Measurements from ENCODE around the gene PDLIM5. TPM values are rescaled to one million over a fixed set of nuclear protein-coding genes. Genes with fewer than 3 reads are reported as not detected.
"Not testable (repeated sequence)": the region's sequence is repeated elsewhere in the genome, so short reads cannot be mapped to it uniquely, and the experiment has no call there.

PDLIM5 gene
- total RNA-seq, 1 experiment from 2014 or later = 43.1 TPM

DNA sequence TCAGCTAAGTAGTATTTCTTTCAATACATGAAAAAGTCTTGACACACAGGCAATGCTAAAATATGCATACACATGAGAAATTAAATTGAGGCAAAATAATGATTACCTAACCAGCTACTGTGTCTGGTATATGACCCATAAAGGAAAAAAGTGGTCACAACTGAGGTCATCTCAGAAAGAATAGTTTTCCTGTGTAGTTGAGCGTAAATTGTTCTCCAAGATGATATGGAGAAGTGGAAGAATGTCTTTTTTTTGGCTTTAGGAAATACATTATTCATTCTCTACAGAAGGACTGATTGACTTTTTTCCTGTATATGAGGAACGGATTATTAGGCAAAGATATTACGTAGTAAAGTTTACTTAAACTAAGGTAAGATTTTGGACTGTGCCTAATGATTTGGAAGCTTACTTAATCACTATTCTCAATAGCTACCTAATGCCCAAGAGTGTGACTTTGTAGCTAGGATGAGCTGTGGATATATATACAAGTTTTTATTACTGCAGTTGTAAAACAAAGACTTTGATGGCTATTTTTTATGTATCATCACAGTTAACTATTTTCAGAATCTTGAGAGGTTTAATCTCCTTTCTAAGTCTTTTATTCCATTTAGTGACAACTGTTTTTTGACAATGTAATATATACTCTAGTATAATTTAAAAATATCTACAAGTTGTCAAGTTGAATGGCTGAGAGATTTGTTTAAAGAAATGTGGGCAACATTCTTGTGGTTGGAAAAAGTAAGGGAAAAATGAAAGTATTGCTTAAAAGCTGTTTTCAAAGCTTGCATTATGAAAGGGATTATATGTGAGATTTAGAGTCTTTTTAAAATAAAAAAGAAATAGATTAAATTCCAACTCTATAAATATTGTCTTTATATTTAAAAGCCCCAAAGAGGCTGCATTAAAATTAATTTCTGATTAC is 100.2 kb downstream of the PDLIM5 start:
- Histone ChIP-seq H3K36me3 (replicated peaks; ENCODE audit: control insufficient read depth, insufficient read depth, low read length) (no peaks in the 10 kb centered on the region), H3K4me3 (ENCODE audit: insufficient read depth, low read depth, low read length) (no peak overlapping the region), H3K27me3 (ENCODE audit: control insufficient read depth, insufficient read depth, low read length) (no peaks in the 10 kb centered on the region)
- no peak for DNase-seq

DNA sequence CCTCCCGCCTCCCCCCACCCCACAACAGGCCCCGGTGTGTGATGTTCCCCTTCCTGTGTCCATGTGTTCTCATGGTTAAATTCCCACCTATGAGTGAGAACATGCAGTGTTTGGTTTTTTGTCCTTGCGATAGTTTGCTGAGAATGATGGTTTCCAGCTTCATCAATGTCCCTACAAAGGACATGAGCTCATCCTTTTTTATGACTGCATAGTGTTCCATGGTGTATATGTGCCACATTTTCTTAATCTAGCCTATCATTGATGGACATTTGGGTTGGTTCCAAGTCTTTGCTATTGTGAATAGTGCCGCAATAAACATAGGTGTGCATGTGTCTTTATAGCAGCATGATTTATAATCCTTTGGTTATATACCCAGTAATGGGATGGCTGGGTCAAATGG is 104.3 kb downstream of the PDLIM5 start:
- not testable (repeated sequence) for H3K4me3 ChIP-seq (ENCODE audit: insufficient read depth, low read depth, low read length); H3K27me3 ChIP-seq (ENCODE audit: control insufficient read depth, insufficient read depth, low read length); H3K36me3 ChIP-seq (replicated peaks; ENCODE audit: control insufficient read depth, insufficient read depth, low read length); DNase-seq

DNA sequence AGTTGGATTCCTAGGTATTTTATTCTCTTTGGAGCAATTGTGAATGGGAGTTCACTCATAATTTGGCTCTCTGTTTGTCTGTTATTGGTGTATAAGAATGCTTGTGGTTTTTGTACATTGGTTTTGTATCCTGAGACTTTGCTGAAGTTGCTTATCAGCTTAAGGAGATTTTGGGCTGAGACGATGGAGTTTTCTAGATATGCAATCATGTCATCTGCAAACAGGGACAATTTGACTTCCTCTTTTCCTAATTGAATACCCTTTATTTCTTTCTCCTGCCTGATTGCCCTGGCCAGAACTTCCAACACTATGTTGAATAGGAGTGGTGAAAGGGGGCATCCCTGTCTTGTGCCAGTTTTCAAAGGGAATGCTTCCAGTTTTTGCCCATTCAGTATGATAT is 105.9 kb downstream of the PDLIM5 start:
- H3K4me3 ChIP-seq (ENCODE audit: insufficient read depth, low read depth, low read length); DNase-seq; H3K27me3 ChIP-seq (ENCODE audit: control insufficient read depth, insufficient read depth, low read length); H3K36me3 ChIP-seq (replicated peaks; ENCODE audit: control insufficient read depth, insufficient read depth, low read length): not testable (repeated sequence)

DNA sequence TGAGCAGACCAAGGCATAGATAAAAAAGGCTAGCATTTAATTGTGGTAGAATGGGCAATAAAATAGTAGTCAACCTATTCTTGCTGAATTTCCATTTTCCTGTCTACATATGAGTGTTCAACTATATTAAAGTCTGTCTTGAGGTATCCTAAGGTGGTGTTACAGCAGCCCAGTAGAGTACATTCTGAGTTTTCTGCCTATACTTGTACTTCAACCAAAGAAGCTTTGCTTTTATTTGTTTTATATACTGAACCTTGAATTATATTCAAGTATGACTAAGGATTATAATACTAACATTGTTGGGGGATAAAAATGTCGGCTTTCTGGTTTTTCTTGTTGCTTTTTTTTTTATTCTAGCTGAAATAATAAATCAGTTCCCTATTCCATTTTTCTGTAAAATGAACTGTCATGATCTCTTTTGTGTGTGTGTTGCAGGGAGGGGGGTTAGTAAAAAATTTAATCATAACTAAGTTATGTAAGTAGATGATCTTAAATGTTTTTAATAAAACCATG is 106.7 kb downstream of the PDLIM5 start:
- H3K4me3 ChIP-seq (ENCODE audit: insufficient read depth, low read depth, low read length) = no peak overlapping the region
- no peak for DNase-seq
- H3K27me3 ChIP-seq (ENCODE audit: control insufficient read depth, insufficient read depth, low read length) = no peaks in the 10 kb centered on the region
- H3K36me3 ChIP-seq (replicated peaks; ENCODE audit: control insufficient read depth, insufficient read depth, low read length) = no peaks in the 10 kb centered on the region

DNA sequence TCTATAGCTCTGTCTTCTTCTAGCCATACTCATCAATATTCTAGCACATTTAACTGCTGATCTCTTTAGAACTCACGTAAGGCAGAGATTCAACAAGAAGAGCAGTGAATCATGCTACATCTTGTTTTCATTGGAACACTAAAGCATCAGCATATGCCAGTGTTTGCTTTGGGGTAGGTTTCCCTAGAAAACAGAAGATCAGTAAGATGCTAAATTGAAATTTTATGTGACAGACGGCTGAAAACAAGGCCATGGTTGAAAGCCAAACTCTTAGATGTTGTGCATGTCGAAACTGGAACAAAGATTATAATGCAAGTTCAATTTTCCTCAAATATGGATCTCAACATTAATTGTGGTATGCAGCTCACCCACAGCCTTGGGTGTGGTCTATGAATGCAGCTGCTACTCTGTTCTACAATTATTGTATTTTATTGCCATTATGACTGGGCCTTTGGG is 107.6 kb downstream of the PDLIM5 start:
- Histone ChIP-seq H3K4me3 (ENCODE audit: insufficient read depth, low read depth, low read length) (no peak overlapping the region), H3K36me3 (replicated peaks; ENCODE audit: control insufficient read depth, insufficient read depth, low read length) (no peaks in the 10 kb centered on the region), H3K27me3 (ENCODE audit: control insufficient read depth, insufficient read depth, low read length) (no peaks in the 10 kb centered on the region)
- no peak for DNase-seq

DNA sequence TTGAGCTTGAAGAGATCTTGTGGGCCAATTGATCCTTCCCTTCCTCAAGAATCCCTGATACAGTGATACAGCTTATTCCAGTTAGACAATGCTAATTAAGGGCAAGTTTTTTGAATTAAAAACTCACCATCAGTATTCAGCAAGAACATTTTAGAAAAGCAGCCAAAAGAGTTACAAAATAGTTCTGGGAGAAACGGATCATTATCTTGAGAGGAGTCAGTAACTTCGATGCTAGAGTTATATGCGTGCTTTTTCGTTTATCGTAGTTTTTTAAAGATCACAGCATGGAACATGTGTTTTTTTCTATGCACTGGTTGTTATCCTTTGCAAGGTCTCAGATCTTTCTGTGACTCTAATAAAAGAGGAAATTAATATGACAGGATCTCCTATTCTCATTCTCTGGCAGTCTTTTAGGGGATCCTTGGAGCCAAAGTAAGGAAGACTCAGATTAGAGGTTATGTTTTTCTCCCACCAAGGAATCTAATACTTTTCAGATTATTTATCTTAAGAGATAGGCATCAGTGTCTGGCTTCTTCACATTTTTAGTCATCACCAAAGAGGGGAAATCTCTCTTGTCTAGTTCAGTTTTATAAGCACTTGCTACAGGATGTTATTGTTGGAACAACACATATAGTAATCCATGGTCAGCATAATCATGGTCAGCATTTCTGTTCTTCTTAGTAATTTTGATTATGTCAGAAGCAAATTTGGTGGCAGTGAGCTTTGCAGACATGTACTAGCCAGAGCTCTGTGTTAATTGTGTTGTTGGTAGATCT is 109.7 kb downstream of the PDLIM5 start:
- H3K27me3 ChIP-seq (ENCODE audit: control insufficient read depth, insufficient read depth, low read length) = no peaks in the 10 kb centered on the region
- DNase-seq = no peak
- H3K36me3 ChIP-seq (replicated peaks; ENCODE audit: control insufficient read depth, insufficient read depth, low read length) = no peaks in the 10 kb centered on the region
- no peak overlapping the region for H3K4me3 ChIP-seq (ENCODE audit: insufficient read depth, low read depth, low read length)

DNA sequence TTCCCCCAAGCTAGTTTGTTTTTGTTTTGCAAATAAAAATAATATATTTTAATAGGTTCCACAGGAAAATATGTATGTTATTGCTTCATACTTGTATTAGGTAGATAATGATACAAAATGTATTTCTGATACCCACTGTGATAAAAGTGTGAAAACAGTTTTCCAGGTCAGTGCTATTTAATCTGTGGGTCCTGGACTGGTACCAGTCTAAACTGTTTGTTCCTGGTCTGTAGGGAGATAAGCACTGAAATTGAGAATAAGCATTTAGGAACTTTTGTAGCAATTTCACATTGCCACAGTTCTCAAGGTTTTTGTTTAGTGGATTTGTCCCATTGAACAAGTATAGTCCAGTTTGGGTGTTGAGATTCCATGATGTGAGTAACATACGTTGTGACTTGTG is 110.5 kb downstream of the PDLIM5 start:
- H3K4me3 ChIP-seq (ENCODE audit: insufficient read depth, low read depth, low read length) = no peak overlapping the region
- H3K36me3 ChIP-seq (replicated peaks; ENCODE audit: control insufficient read depth, insufficient read depth, low read length) = no peaks in the 10 kb centered on the region
- no peak for DNase-seq
- no peaks in the 10 kb centered on the region for H3K27me3 ChIP-seq (ENCODE audit: control insufficient read depth, insufficient read depth, low read length)

DNA sequence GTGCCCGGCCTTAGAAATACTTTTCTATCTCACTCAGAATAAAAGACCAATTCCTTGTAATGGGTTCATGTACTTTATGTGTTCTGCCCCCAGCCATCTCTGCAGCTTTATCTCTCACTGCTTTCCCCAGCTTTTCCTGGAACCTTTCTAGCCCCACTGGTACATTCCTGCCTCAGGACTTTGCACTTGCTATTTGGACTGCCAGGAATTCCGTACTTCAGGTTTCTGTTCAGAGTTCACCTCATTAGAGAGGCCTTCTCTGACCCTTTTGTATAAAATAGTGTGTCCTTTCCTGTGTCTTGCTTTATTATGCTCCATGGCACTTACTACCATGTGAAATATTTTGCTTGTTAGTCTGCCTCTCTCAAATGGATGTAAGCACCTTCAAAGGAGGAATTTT is 112.5 kb downstream of the PDLIM5 start:
- H3K4me3 ChIP-seq (ENCODE audit: insufficient read depth, low read depth, low read length) = no peak overlapping the region
- H3K36me3 ChIP-seq (replicated peaks; ENCODE audit: control insufficient read depth, insufficient read depth, low read length) = no peaks in the 10 kb centered on the region
- no peak for DNase-seq
- H3K27me3 ChIP-seq (ENCODE audit: control insufficient read depth, insufficient read depth, low read length) = no peaks in the 10 kb centered on the region

DNA sequence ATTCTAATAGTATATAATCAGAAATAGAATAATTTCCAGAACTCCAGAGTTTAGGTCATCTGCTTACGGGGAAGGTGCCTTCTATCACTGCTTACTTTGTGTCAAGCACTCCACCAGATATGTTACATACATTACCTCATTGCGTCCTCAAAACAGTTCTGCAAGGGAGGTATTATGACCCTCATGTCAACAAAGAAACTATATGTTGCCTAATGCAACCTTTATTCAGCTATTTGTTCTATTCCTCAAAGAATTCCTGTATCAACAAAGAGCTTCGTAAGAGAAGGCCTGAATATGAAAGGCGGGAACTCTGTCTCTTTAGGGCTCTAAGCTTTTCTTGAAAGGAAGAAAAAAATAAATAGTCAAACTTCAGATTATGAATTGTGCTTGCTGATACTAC is 114.7 kb downstream of the PDLIM5 start:
- no peaks in the 10 kb centered on the region for H3K27me3 ChIP-seq (ENCODE audit: control insufficient read depth, insufficient read depth, low read length)
- H3K4me3 ChIP-seq (ENCODE audit: insufficient read depth, low read depth, low read length) = no peak overlapping the region
- no peaks in the 10 kb centered on the region for H3K36me3 ChIP-seq (replicated peaks; ENCODE audit: control insufficient read depth, insufficient read depth, low read length)

DNA sequence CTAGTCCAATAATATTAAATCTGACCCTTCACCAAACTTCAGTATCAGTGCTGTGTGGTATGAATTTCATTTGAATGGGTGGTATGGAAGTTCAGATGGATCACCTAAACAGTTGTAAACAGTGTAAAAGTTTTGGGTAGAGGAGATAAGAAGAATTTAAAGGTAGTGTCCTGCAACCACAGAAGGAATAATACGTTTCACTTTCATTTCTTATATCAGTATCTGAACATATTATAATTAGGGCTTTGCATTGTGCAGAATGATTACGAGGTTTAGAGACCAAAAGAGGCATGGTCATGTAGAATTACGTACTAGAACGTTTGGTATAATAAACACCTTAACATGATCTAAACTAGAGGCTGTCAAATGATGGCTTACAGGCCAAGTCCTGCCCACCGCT is 116.1 kb downstream of the PDLIM5 start:
- no peaks in the 10 kb centered on the region for H3K36me3 ChIP-seq (replicated peaks; ENCODE audit: control insufficient read depth, insufficient read depth, low read length)
- H3K4me3 ChIP-seq (ENCODE audit: insufficient read depth, low read depth, low read length) = no peak overlapping the region
- no peaks in the 10 kb centered on the region for H3K27me3 ChIP-seq (ENCODE audit: control insufficient read depth, insufficient read depth, low read length)
- no peak for DNase-seq

More for the DNA sequence above, 114.7 kb downstream of the PDLIM5 start:
- no peak for DNase-seq

DNA sequence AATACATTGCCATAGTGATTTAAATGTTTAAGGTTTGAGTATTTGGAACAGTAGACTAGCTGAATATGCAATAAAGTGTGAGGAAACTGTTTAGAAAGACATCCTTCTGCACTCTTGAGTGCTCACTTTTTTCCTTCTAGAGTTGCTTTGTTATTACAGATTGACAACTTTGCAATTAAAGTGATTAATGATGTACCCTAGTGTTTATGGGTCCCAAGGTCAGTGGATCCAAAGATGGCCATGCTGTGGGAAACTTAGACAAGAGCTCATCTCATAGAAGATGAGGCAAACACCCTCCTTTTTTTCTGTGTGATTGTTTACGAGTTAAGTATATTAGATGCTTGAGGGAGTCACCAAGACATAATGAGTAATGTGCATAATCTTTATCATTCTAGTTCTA is 118.8 kb downstream of the PDLIM5 start:
- no peak for DNase-seq
- Histone ChIP-seq H3K36me3 (replicated peaks; ENCODE audit: control insufficient read depth, insufficient read depth, low read length) (no peaks in the 10 kb centered on the region), H3K27me3 (ENCODE audit: control insufficient read depth, insufficient read depth, low read length) (no peaks in the 10 kb centered on the region), H3K4me3 (ENCODE audit: insufficient read depth, low read depth, low read length) (no peak overlapping the region)

DNA sequence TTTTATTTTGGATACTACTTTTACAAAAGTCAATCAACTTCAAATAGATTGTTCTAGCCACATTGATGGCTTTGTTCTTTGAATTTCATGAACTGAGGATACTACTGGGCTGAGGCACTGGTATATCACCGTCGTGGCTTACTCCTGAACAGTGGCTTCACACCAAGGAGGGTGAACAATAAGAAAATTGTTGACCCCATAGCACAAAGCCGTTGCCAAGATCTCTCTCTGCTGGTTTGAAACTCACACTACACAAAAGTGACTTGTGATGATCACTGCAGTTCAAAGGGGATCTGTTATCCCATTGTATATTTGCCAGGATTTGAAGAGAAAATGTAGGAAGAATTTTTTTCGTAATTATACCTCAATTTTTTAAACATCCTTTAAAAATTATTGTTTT is 119.6 kb downstream of the PDLIM5 start:
- DNase-seq = peak; percentile 7

DNA sequence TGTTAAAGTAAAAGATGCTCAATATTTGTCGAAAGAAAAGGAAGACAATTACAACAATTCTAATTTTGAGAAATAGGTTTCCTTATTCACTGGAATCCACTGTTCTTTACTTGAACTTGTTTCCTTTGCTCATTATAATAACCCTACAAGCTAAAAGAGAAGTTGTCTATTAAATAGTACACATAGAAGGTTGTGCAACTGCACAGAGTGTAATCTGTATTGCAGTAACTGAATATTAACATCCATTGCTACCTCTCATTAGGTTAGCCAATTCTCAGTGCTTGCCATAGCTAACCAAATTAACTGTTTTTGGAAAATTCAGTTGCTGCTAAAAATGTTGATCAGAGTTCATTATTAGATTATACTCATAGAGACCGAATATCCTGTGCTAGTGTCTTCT is 120.0 kb downstream of the PDLIM5 start:
- H3K4me3 ChIP-seq (ENCODE audit: insufficient read depth, low read depth, low read length) = no peak overlapping the region
- DNase-seq = no peak
- no peaks in the 10 kb centered on the region for H3K27me3 ChIP-seq (ENCODE audit: control insufficient read depth, insufficient read depth, low read length)
- no peaks in the 10 kb centered on the region for H3K36me3 ChIP-seq (replicated peaks; ENCODE audit: control insufficient read depth, insufficient read depth, low read length)

More for the DNA sequence above, 119.6 kb downstream of the PDLIM5 start:
- Histone ChIP-seq H3K27me3 (ENCODE audit: control insufficient read depth, insufficient read depth, low read length) (no peaks in the 10 kb centered on the region), H3K4me3 (ENCODE audit: insufficient read depth, low read depth, low read length) (no peak overlapping the region), H3K36me3 (replicated peaks; ENCODE audit: control insufficient read depth, insufficient read depth, low read length) (no peaks in the 10 kb centered on the region)

DNA sequence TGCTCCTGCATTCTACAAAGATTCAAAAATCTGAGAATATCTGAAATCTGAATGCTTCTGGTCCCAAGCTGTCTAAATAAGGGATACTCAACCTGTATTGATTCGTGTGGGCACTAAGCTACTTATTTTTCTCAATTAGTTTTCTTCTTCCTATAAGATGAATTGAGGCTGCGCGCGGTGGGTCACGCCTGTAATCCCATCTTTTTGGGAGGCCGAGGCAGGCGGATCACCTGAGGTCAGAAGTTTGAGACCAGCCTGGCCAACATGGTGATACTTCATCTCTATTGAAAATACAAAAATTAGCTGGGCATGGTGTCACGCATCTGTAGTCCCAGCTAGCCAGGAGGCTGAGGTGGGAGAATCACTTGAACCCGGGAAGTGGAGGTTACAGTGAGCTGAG is 122.3 kb downstream of the PDLIM5 start:
- H3K27me3 ChIP-seq (ENCODE audit: control insufficient read depth, insufficient read depth, low read length) = no peaks in the 10 kb centered on the region
- H3K4me3 ChIP-seq (ENCODE audit: insufficient read depth, low read depth, low read length) = no peak overlapping the region
- H3K36me3 ChIP-seq (replicated peaks; ENCODE audit: control insufficient read depth, insufficient read depth, low read length) = no peaks in the 10 kb centered on the region
- no peak for DNase-seq

DNA sequence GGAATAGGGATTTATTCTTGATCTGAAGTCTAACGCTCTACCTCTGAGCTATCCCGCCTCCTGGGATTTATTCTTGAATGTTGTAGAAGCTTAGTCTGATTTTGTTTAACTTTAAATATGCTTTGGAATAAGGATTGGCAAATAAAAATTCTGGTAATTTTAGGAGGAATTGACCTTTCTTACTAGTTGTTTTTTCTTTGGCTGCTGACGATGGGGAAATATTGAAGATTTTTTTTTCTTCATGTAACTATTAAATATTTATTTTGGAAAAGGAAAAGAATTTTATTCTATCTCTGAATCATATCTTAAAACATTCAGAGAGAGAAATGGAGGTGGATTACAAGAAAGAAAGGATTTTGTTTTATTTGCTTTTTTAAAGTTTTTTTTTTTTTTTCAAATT is 122.9 kb downstream of the PDLIM5 start:
- Histone ChIP-seq H3K27me3 (ENCODE audit: control insufficient read depth, insufficient read depth, low read length) (no peaks in the 10 kb centered on the region), H3K36me3 (replicated peaks; ENCODE audit: control insufficient read depth, insufficient read depth, low read length) (no peaks in the 10 kb centered on the region), H3K4me3 (ENCODE audit: insufficient read depth, low read depth, low read length) (no peak overlapping the region)
- no peak for DNase-seq

Data from H7 (cell line).